ENCODE data around the gene TJP2.

- TF ChIP-seq CTCF (conservative IDR thresholded peaks at IDR 0.05; ENCODE audit: low read depth, low read length), result no peak
- no peak for TF ChIP-seq EZH2phosphoT487 (IDR thresholded peaks at IDR 0.05; ENCODE audit: borderline replicate concordance, low read length)
- no peak for TF ChIP-seq EZH2 (IDR thresholded peaks at IDR 0.05; ENCODE audit: low read length, unreplicated experiment)
These were observed 79.0 kb downstream of the TJP2 start for GRCh38 chr9:69253057-69253456.

Measured in PC-3 (cell line).